Stimulated activated CD4-positive, alpha-beta T cell treated with anti-CD3 and anti-CD28 coated beads, Interleukin-2, amount 100 ng/mL, for 4 hours (primary cell): ENCODE data around the gene MPRIP.
"Not testable (repeated sequence)": the region's sequence is repeated elsewhere in the genome, so short reads cannot be mapped to it uniquely, and the experiment has no call there.

Experiments
- DNase-seq: peaks from one replicate; pipeline ENCODE4 v3.0.0-alpha.2; 2020; ENCODE audit warnings: low read depth

The MPRIP gene

DNA sequence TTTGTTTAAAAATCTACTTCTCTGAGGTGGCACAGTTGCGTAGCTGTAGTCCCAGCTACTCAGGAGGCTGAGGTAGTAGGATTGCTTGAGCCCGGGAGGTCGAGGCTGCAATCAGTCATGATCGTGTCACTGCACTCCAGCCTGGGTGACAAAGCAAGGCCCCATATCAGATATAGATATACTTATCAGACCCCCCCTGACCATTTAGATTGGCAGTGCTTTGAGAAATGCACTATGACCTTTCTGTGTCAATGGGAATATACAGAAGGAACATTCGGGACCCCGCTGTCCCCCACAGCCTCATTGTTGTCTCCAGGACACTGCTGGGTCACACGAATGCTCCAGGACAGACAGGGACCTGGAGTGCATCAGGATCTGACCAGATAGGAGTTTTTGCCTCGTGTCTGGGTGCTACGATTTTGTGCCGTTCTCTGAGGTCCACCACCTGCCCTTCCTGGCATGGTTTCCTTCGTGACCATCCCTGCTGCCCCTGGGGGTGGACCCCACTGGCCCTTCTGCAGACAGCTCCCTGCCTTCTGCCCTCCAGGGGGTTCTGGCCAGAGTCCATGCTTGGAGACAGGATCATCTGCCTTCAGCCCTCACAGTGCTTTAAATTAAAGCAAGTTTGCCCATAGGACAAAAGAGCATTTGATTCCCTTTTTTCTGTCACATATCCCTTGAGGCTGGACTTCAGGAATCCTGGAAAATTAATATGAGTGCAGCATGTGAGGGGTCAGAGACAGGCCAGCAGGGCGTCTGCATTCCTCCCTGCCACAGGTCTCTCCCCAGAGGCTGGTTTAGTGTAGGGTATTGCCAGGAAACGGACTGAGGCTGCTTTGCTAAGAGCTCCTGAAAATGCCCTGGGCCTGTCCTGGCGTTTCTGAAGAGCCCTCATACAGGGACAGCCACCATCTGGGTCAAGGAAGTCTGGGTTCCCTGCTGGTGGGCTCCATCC lies 144.6 kb downstream of the MPRIP start:
- no peak for DNase-seq

DNA sequence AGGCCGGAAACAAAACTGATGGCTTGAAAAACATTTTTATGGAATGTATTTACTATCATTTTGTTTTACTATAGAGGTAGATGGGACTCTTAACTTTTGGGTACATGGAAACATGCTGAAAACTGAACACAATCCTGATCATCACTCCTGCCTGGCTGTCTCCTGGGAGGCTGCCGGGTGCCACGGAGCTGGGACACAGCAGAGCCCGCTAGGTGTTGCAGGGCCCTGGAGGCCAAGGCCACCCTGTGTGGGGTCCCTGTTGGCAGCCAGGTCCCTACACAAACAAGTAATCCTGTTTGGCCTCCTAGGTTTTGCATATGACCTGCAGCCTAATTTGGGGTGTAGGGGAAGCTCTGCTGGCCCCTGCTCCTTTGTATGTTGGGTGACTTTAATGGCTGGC lies 146.3 kb downstream of the MPRIP start:
- DNase-seq = no peak

DNA sequence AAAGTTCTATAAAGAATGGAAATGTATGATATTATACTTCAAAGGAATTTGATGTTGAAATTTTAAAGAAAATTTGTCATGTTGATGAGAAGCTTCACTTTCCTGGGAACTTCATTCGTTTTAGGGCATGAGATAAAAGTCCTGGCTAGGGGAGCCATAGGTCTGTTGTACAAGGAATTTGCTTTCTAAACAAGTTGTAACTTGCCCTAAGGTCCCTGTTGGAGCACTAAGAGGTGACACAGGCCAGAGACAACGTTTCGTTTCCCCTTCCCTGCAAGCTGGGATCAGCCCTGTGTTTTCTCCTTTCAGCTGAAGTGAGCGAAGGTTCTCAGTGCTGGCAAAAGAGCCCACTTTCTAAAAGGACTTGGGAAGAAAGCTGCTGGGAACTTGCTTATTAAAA lies 147.3 kb downstream of the MPRIP start:
- DNase-seq = no peak

DNA sequence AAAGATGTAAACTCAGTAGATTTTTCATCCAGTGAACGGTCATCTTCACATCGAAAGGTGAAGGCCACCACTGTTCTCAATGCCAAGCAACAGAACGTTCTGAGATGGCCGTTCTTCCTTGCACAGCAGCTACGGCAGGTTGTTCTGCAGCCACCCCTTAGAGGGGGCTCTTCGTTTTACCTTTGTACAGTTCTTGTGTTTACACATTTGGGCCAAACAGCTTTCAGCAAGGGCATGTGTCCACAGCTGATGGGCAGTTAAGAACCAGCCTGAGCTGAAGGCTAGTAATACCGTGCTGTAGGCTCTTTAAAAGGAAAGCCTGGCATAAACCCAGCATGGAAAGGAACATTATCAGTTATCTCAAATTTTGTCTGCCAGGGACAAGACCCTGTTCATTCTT lies 147.9 kb downstream of the MPRIP start:
- no peak for DNase-seq

DNA sequence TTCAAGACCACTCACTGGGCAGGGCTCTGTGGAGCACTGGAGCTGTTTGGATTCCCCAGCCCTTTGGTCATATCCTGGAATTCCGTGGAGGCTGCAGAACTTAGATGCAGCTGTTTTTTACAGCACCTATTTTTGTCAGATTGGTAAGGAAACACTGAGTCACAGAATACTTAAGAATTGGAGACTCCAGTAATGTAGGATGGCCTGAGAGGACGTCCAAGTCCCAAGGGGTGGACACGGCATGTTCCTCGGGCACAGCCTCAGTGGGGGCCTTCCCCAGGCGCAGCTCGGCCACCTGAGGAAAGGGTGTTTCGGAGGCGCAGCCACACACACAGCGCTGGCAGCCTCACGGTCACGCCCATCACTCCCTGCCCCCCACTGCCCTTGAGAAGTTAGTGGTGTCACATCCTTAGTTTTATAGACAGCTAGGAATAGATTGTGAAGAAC lies 149.1 kb downstream of the MPRIP start:
- no peak for DNase-seq

DNA sequence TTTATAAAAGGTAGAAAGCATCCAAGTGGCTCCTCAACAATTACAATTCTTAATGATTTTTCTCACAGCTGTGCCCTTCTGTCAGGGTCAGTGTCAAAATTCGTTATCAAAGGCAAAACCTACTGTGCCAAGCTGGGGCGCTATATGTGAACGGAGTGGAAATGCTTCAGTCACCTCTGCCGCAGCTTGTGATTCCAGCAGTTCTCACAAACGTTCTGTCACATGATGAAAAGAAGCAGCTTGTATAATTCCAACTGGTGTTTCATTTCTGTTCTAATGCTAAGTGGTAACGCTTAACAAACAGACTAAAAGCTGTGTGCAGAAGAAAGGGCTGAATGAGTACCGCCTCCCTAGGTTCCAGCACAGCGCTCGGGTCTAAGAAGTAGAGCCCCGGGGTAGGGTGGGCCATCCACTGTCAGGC lies 149.7 kb downstream of the MPRIP start:
- DNase-seq = no peak

DNA sequence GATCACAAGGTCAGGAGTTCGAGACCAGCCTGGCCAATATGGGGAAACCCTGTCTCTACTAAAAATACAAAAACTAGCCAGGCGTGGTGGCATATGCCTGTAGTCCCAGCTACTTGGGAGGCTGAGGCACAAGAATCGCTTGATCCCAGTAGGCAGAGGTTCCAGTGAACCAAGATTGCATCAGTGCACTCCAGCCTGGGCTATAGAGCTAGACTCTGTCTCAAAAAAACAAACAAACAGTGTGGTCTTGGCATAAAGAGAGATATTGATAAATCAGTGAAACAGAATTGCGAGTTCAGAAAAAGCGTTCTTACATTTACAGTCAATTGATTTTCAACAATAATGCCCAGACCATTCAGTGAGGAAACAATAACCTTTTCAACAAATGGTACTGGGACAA lies 153.2 kb downstream of the MPRIP start:
- DNase-seq = not testable (repeated sequence)

DNA sequence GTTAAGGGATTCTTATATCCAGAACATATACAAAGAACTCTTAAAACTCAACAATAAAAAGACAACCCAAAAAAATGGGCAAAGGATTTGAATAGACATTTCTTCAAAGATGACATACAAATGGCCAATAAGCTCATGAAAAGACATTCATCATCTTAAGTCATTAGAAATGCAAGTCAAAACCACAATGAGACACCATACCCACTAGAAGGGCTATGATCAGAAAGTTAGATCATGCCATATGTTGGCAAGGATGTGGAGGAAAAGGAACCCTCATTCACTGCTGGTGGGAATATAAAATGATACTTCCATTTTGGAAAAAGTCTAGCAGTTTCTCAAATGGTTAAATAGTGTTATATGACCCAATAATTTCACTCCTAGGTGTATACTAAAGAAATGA lies 154.5 kb downstream of the MPRIP start:
- DNase-seq = no peak

DNA sequence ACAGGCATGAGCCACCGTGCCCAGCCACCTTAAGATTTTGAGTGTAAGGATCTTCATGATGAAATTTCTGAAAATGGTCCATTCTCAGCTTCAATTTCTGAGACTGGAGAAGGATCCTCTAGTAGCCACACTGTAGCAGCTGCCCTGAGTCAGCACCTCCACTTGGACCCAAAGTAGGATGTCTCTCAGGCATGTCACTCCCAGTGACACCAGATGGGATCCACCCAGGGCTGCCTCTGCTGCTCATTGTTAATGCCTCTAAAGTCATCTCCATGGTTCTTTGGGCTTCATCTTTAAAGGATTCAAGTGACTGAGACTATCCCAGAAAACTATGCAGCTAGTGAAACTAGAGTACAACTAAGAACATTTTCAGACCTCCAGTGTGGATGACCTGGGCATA lies 156.0 kb downstream of the MPRIP start:
- no peak for DNase-seq

DNA sequence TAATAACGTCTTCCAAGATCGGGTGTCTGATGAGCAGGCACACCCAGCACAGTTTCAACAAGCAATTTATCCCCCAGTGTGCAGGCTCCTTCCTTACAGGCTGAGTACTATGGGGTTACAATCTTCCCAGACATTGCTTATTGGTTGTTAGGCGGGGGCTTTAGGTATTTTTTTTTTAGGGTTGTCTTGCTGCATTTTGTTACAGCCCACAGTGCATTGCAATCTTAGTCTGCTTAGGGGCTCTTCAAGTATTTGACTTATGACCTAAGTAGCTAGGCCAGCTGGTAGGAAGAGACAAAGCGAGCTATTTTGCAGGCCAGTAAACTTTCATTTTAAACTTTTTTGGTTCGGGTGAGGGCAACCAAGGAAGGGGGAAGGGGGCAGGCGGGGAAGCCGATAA lies 158.1 kb downstream of the MPRIP start:
- DNase-seq = no peak

DNA sequence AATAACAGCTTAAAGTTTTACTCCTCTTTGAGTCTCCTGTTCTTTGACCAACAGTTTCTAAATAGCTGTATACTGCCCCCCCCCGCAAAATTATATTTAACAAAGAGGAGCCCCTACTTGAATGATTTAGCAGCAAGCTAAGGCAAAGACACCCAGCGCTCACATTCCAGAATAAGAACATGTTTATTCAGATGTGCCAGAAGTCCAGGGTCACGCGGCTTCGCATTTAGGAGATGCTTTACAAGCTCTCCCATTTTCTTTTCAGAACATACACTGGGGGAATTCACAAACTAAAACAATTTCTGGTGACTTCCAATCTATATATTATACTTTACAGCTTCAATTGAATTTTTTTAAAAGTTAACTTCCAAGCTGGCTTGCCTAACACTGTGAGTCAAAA lies 158.6 kb downstream of the MPRIP start:
- DNase-seq = no peak

DNA sequence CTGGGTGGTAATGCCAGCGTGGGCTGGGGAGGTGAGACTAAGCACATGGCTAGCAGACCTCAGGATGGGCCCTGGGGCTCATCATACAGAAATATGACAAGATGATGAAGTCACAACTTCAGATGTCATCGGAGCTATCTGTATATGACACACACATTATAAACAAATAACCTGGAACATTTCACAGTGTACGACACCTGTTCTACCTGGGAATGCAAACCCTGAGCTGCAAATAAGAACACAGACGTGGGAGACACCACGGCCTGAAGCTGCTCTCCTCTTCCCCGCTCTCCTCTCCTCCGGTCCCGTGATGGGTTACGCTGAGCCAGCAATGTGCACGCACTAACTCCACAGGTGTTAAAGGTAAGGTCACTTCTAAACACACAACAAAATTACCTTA lies 159.0 kb downstream of the MPRIP start:
- DNase-seq = no peak

DNA sequence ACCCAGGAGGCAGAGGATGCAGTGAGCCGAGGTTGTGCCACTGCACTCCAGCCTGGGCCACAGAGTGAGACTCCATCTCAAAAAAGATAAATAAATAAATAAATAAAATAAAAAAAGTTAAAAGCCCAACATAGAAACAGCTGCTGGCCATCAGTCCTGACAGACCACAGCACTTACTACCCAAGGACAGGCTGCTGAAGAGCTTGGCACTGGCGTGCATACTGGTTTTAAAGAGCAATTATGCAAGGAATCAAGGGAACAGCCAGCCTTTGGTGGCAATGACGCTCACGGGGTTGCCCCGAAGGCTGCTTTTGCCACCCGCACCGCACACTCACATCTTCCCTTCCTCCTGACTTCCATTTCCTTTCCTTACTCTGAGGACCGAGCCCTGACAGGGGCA lies 159.7 kb downstream of the MPRIP start:
- no peak for DNase-seq

DNA sequence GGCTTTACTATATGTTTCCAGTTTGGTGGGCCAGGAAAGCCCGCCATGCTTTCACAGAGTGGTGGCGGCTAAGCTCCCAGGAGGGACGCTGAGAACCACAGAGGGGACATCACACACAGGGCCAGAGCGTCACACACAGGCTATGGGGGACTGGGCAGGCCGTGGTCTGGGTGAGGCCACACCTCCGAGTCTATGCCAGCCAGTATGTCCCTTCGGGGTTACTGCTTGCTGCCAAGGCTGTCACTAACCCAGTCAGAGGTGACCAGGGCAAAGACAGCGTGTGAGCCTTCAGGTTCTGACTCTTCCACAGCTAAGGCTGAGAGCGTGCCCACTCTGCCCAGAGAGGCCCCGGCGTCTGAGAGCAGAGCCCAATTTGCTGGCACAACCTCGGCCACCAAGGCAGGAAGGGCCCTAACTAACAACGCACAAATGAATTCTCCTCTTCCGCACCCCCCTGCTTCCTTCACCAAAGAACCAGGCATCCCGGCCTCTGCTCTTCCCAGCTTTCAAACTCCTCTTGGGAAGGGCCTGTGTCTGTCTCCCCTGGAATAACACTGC lies 161.0 kb downstream of the MPRIP start:
- no peak for DNase-seq

DNA sequence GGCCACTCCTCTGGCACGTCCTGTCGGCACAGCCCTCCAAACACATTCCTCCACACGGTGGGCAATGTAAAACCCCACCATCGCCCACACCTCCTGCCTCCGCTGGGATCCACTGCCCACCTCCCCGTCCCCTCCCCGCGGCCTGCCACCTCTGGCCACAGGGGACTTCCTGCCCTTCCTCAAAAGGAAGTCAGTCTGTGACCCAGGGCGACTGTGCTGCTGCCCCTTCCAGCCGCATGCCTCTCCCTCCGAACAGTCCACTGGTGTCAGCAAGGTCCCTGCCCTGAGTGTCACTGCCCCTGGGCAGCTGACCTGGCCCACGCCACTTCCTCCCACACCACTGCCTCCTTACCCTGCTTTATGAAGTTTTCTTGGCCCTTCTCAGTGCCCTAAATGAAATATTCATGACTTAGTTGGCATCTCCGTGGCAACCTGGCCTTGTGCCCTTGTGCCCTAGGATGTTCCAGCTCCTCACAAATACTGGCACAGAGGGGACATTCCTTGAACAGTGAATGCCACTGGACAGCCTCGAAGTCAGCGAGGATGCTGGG lies 161.9 kb downstream of the MPRIP start:
- DNase-seq = no peak

DNA sequence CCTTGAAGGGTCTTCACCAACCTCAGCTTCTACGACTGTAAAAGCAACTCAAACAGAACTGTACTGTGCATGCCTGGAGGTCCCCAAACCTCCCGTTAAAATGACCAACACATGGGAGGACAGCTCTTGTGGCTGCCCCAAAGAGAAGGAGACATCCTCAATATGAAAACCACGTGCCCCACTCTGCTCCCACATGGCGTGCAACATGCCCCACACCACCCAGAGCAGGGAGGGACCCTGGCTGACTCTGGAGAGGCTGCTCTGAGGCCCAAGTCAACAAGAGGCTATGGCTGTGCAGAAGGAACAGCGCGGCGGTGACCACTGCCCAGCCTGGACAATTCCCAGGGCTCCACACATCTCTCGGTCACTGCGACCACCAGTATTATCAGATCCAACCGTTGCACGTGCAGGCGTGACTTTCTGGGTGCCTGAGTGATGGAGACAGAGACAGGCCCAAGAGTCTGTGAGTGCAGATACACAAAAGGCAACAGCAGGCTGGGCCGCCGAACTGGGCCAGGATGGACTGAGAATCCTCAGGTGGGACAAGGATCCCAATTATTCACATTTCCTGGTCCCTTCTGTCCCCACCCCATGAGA lies 162.5 kb downstream of the MPRIP start:
- no peak for DNase-seq

DNA sequence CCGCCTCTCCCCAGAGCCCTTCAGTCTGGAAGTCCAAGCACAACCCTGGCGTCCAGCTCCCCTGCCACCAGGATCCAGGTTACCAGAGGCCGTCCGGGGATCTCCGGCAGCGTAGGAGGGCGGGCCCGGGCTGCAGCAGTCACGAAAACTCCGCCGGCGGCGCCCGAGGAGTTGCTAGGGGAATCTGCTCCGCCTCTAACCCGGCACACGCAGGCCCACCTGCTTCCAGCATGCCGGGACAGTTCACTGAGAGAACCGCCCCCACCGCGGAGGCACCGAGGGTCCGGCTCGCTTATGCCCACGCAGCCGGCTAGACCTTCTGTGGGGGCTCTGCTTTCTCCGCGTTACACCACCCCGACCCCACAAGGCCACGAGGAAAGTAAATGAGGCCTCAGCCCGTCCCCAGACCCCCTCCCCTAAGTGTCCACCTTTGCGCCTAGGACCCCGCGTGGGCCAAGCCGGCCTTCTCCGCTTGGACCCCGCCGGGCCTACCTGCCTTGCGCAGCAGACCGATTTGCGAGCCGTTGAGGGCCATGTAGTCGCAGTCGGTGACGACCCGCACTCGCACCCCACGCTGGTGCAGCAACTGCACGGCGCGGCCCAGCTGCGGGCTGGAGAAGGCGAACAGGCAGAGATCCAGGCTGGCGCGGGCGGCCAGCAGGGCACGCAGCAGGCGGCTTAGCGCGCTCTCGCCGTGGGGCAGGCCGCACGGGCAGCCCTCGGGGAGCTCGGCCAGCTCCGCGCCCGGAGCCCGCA lies 163.3 kb downstream of the MPRIP start:
- DNase-seq = peak; percentile 52

DNA sequence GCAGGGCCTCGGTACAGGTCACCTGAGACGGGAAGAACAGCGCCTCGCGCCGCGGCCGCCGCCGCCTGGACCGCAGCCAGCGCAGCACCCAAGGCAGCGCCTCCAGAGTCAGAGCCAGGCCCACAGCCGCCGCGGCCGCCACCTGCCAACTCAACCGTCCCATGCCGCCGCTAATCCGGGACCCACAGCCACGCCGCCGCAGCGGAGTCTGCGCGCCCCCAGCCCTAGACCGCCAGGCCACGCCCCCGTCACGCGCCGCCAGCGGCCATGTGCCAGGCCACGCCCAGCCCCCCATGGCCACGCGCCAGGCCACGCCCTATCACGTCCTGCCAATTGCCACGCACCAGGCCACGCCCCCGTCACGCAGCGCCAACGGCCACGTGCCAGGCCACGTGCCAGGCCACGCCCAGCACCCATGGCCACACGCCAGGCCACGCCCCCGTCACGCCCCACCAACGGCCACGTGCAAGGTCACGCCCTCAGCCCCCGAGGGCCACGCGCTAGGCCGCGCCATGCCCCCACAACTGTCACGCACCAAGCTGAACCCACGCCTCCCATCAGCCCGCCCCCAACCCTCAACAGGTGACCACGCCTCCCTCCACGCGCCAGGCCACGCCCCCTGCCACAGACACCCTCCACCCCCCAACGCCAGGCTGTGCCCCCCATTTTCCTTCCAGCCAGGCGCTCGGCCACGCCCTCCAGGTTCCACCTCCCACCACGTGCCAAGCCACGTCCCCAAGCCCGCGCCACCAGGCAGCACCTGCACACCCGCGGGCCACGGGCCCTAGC lies 164.1 kb downstream of the MPRIP start, which contains the start of gene PLD6:
PLD6 (minus strand) TSS at position 210 of the 789 bp plus-strand sequence; CDS start at position 163, 47 bp downstream.
- DNase-seq = peak; percentile 92

DNA sequence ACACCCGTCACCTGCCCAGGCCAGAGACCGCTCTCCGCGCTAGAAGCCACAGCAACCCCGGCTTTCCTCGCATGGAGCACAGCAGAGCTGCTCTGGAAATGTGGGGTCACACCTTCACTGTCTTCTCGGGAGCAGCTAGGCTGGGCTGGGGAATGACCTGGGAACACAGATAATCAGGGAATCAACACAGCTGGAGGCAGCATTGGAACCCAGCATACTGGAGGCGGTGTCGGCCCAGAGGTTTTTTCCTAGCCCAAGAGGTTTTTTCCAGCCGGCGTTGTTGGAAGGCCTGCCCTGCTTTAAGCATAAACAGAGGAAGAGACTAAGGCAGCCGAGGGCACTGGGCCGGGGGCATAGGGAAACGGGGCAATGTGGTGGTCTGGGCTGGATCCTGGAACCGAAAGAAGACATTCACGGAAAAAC lies 164.7 kb downstream of the MPRIP start:
- DNase-seq = no peak

DNA sequence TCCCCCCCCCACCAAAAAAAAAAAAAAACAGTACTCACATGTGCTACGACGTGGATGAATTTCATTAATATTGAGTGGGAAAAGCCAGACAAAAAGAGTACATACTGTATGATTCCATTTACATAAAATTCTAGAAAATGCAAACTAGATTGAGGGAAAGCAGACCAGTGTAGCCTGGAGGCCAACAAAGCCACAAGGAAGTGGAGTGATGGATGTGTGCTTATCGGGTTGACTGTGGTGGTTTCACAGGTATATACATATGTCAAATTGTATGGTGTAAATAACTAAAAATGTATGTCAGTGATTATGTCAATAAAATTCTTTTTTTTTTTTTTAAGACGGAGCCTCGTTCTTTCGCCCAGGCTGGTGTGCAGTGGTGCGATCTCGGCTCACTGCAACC lies 165.7 kb downstream of the MPRIP start:
- no peak for DNase-seq

DNA sequence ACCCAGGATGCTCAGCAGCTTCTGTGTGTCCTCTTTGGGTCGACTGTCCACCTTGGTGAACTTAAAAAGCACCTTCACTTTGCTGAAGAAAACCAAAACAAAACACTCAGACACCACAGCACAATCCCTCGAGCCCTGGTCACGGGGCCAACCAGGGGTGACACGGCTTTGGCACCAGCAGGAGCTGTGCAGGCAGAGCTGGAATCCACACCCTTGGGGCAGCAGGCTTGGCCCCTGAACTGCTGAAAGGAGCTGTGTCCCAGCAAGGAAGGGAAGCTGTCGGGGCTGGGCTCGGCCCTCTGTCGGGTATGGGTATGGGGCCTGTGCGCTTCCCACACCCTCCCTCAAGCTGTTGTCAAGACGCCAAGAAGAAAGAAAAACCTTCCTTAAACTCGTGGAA lies 171.5 kb downstream of the MPRIP start:
- DNase-seq = no peak
